ENCODE measurements around the gene WNT7B.

The WNT7B gene

DNA sequence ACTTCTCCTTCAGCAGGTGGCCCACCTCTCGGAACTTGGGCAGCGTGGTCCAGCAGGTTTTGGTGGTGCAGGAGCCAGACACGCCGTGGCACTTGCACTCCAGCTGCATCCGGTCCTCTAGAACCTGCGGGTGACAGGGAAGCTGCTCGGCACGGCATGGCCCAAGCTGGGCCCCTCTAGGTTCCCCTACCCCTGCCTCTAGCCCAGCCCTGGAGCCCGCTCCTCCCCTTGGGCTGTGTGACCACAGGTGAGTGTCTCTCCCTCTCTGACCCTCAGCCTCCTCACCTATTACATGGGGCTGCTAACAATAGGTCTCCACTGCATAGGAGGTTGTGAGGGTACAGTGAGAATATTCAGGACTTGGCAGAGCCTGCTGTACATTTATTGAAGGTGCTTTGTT, 53.8 kb downstream of the WNT7B start:
- Histone ChIP-seq H2AK5ac (ENCODE audit: low read depth, low read length) (peak overlapping the region; percentile 82), H3K14ac (ENCODE audit: low read length) (no peak overlapping the region), H3K27ac (replicated peaks; ENCODE audit: low read length) (no peak overlapping the region), H3K4me2 (ENCODE audit: insufficient read depth, low read length, poor library complexity, severe bottlenecking) (no peak overlapping the region), H3K36me3 (replicated peaks in 1 of 2; ENCODE audit: control insufficient read depth in 2 of 2, insufficient read depth in 2 of 2, low read length in 2 of 2) (no peaks in the 10 kb centered on the region), H3K4me3 (ENCODE audit: low read length in 2 of 2) (no peak overlapping the region), H3K79me1 (ENCODE audit: low read depth, low read length) (no peaks in the 10 kb centered on the region), H3K4me1 (ENCODE audit: control insufficient read depth in 2 of 2, insufficient read depth in 1 of 2, low read depth in 1 of 2, low read length in 2 of 2) (peaks cover 0 to 1% of the 10 kb centered on the region in 2 donors), H3K18ac (ENCODE audit: low read length) (peak overlapping the region; percentile 83), H2AFZ (ENCODE audit: low read length) (no peak overlapping the region), H4K91ac (ENCODE audit: low read depth, low read length, poor library complexity) (peak overlapping the region; percentile 2), H2BK120ac (ENCODE audit: low read depth, low read length) (no peak overlapping the region), H2BK12ac (ENCODE audit: low read length) (peak overlapping the region; percentile 14), H3K4ac (ENCODE audit: low read length) (no peak overlapping the region), H2BK5ac (ENCODE audit: low read length) (no peak overlapping the region), H4K8ac (ENCODE audit: low read depth, low read length) (peak overlapping the region; percentile 52), H3K9ac (ENCODE audit: low read depth, low read length, poor library complexity) (no peak overlapping the region), H3K23ac (ENCODE audit: low read depth, low read length, poor library complexity) (no peak overlapping the region), H3K27me3 (ENCODE audit: control insufficient read depth in 3 of 3, insufficient read depth in 3 of 3, low read depth in 1 of 3, low read length in 3 of 3) (peaks cover 0 to 13% (median 0%) of the 10 kb centered on the region in 3 experiments), H2BK15ac (ENCODE audit: low read length) (no peak overlapping the region), H3K9me3 (replicated peaks in 1 of 2; ENCODE audit: control insufficient read depth in 2 of 2, insufficient read depth in 1 of 2, low read depth in 1 of 2, low read length in 2 of 2) (no peaks in the 10 kb centered on the region)
- no peak for DNase-seq (ENCODE audit: low spot score)
- no CpG with 5 or more reads among the region's 9 CpGs for WGBS, 2 donors (ENCODE audit: extremely low coverage in 2 of 2, insufficient read length in 2 of 2, insufficient replicate concordance in 1 of 2)

DNA sequence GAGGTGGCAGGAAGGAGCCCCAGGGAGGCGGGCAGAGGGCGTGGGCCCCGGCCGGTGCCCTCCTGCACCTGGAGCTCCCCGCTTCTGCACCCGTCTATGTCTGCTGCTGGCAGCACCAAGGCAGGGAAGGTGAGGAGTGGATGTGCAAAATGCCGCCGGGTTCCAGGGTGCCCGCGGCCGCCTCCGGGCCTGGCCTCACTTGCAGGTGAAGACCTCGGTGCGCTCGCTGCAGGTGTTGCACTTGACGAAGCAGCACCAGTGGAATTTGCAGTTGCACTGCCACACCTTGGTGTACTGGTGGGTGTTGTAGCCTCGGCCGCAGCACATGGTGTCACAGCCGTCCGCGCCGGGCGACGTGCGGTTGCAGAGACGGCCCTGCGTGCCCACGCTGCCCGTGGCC, 54.3 kb downstream of the WNT7B start:
- Histone ChIP-seq H2BK120ac (ENCODE audit: low read depth, low read length) (no peak overlapping the region), H3K27me3 (ENCODE audit: control insufficient read depth in 3 of 3, insufficient read depth in 3 of 3, low read depth in 1 of 3, low read length in 3 of 3) (peaks cover 0 to 13% (median 0%) of the 10 kb centered on the region in 3 experiments), H2BK5ac (ENCODE audit: low read length) (no peak overlapping the region), H3K18ac (ENCODE audit: low read length) (peak overlapping the region; percentile 83), H2BK15ac (ENCODE audit: low read length) (no peak overlapping the region), H2AFZ (ENCODE audit: low read length) (no peak overlapping the region), H2BK12ac (ENCODE audit: low read length) (peak overlapping the region; percentile 14), H2AK5ac (ENCODE audit: low read depth, low read length) (peak overlapping the region; percentile 82), H3K79me1 (ENCODE audit: low read depth, low read length) (no peaks in the 10 kb centered on the region), H3K4me1 (ENCODE audit: control insufficient read depth in 2 of 2, insufficient read depth in 1 of 2, low read depth in 1 of 2, low read length in 2 of 2) (no peaks in the 10 kb centered on the region), H3K4ac (ENCODE audit: low read length) (no peak overlapping the region), H3K4me3 (ENCODE audit: low read length in 2 of 2) (no peak overlapping the region), H3K36me3 (replicated peaks in 1 of 2; ENCODE audit: control insufficient read depth in 2 of 2, insufficient read depth in 2 of 2, low read length in 2 of 2) (no peaks in the 10 kb centered on the region), H3K27ac (replicated peaks; ENCODE audit: low read length) (no peak overlapping the region), H4K91ac (ENCODE audit: low read depth, low read length, poor library complexity) (no peak overlapping the region), H3K4me2 (ENCODE audit: insufficient read depth, low read length, poor library complexity, severe bottlenecking) (no peak overlapping the region), H3K9ac (ENCODE audit: low read depth, low read length, poor library complexity) (no peak overlapping the region), H3K14ac (ENCODE audit: low read length) (no peak overlapping the region), H3K23ac (ENCODE audit: low read depth, low read length, poor library complexity) (no peak overlapping the region), H4K8ac (ENCODE audit: low read depth, low read length) (no peak overlapping the region), H3K9me3 (replicated peaks in 1 of 2; ENCODE audit: control insufficient read depth in 2 of 2, insufficient read depth in 1 of 2, low read depth in 1 of 2, low read length in 2 of 2) (no peaks in the 10 kb centered on the region)
- DNase-seq (ENCODE audit: low spot score) = no peak
- no CpG with 5 or more reads among the region's 29 CpGs for WGBS, 2 donors (ENCODE audit: extremely low coverage in 2 of 2, insufficient read length in 2 of 2, insufficient replicate concordance in 1 of 2)

DNA sequence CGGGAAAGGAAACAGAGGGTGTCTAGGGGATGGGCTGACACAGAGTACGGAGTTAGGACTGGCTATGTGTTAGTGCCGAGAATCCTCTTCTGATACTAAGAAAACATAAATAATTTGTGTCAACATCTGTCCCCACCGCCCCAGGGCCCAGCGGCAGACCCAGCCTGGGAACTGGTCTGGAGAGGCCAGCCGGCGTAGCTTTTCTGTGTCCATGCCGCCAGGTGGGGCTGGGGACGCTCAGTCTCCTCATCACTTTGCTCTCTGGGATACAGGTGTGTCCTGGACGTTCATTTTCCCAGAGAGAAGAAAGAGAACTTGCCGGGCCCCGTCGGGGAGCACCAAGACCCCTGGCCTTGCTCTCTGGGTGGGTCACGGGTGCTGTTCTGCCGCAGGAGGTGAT, 54.7 kb downstream of the WNT7B start:
- no peak overlapping the region for H2BK120ac ChIP-seq (ENCODE audit: low read depth, low read length)
- no peak overlapping the region for H2AFZ ChIP-seq (ENCODE audit: low read length)
- no peak overlapping the region for H3K18ac ChIP-seq (ENCODE audit: low read length)
- H3K27me3 ChIP-seq (ENCODE audit: control insufficient read depth in 3 of 3, insufficient read depth in 3 of 3, low read depth in 1 of 3, low read length in 3 of 3) = peaks cover 0 to 13% (median 0%) of the 10 kb centered on the region in 3 experiments
- no peaks in the 10 kb centered on the region for H3K36me3 ChIP-seq (replicated peaks in 1 of 2; ENCODE audit: control insufficient read depth in 2 of 2, insufficient read depth in 2 of 2, low read length in 2 of 2)
- no peak overlapping the region for H3K14ac ChIP-seq (ENCODE audit: low read length)
- no peak overlapping the region for H2BK15ac ChIP-seq (ENCODE audit: low read length)
- no peak overlapping the region for H4K91ac ChIP-seq (ENCODE audit: low read depth, low read length, poor library complexity)
- no peaks in the 10 kb centered on the region for H3K9me3 ChIP-seq (replicated peaks in 1 of 2; ENCODE audit: control insufficient read depth in 2 of 2, insufficient read depth in 1 of 2, low read depth in 1 of 2, low read length in 2 of 2)
- H2BK5ac ChIP-seq (ENCODE audit: low read length) = no peak overlapping the region
- H3K4me2 ChIP-seq (ENCODE audit: insufficient read depth, low read length, poor library complexity, severe bottlenecking) = no peak overlapping the region
- H2AK5ac ChIP-seq (ENCODE audit: low read depth, low read length) = no peak overlapping the region
- no CpG with 5 or more reads among the region's 15 CpGs for WGBS, 2 donors (ENCODE audit: extremely low coverage in 2 of 2, insufficient read length in 2 of 2, insufficient replicate concordance in 1 of 2)
- no peaks in the 10 kb centered on the region for H3K4me1 ChIP-seq (ENCODE audit: control insufficient read depth in 2 of 2, insufficient read depth in 1 of 2, low read depth in 1 of 2, low read length in 2 of 2)
- H3K9ac ChIP-seq (ENCODE audit: low read depth, low read length, poor library complexity) = no peak overlapping the region
- H3K4ac ChIP-seq (ENCODE audit: low read length) = no peak overlapping the region
- H4K8ac ChIP-seq (ENCODE audit: low read depth, low read length) = no peak overlapping the region
- DNase-seq (ENCODE audit: low spot score) = no peak
- no peak overlapping the region for H3K4me3 ChIP-seq (ENCODE audit: low read length in 2 of 2)
- H3K23ac ChIP-seq (ENCODE audit: low read depth, low read length, poor library complexity) = no peak overlapping the region
- no peak overlapping the region for H2BK12ac ChIP-seq (ENCODE audit: low read length)
- H3K79me1 ChIP-seq (ENCODE audit: low read depth, low read length) = no peaks in the 10 kb centered on the region
- no peak overlapping the region for H3K27ac ChIP-seq (replicated peaks; ENCODE audit: low read length)

DNA sequence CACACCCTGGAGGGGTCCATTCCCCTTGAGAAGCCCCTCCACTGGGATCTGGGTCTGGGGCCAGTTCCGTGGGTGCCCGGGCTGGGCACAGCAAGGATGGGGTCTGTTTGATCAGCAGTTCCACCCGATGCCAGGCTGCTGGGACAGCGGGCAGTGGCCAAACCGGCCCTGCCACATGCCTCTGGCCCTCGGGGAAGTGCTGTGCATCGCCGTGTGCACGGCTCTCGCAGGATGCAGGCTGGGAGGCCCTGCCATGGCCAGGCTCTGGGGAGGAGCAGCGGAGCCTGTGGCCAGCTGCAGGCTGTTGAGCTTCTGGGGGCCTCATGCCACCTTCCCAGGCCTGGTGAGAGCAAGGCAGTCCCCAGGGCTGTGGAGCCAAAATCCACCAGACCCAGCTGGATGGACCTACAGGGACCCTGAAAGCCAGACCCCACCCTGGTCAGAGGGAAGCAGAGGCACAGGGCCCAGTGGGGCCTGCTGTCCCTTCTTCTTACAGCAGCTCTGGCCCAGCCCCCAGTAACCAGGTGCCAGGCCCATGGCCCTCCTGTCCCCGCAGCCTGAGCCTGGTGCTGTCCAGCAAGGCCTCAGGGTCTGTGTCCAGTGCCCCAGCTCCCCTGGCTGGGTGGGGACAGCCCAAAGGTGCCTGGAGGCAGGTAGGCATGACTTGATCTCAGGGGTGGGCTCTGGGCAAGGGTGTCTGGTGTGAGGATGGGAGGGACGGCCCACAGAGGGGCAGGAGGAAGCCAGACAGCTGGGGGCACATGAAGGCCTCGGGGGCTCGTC, 57.3 kb downstream of the WNT7B start:
- WGBS, 2 donors (ENCODE audit: extremely low coverage in 2 of 2, insufficient read length in 2 of 2, insufficient replicate concordance in 1 of 2) = no CpG with 5 or more reads among the region's 15 CpGs

More for the DNA sequence above, 57.3 kb downstream of the WNT7B start:
- Histone ChIP-seq H4K8ac (ENCODE audit: low read depth, low read length) (no peak overlapping the region), H2BK120ac (ENCODE audit: low read depth, low read length) (peak overlapping the region; percentile 28), H3K4ac (ENCODE audit: low read length) (peak overlapping the region; percentile 37), H2BK5ac (ENCODE audit: low read length) (peak overlapping the region; percentile 71), H3K27ac (replicated peaks; ENCODE audit: low read length) (no peak overlapping the region), H3K4me2 (ENCODE audit: insufficient read depth, low read length, poor library complexity, severe bottlenecking) (no peak overlapping the region), H3K36me3 (replicated peaks in 1 of 2; ENCODE audit: control insufficient read depth in 2 of 2, insufficient read depth in 2 of 2, low read length in 2 of 2) (no peaks in the 10 kb centered on the region), H4K91ac (ENCODE audit: low read depth, low read length, poor library complexity) (no peak overlapping the region), H3K9me3 (replicated peaks in 1 of 2; ENCODE audit: control insufficient read depth in 2 of 2, insufficient read depth in 1 of 2, low read depth in 1 of 2, low read length in 2 of 2) (peaks cover 0 to under 1% of the 10 kb centered on the region in 2 donors), H3K9ac (ENCODE audit: low read depth, low read length, poor library complexity) (no peak overlapping the region), H3K18ac (ENCODE audit: low read length) (peak overlapping the region; percentile 67), H2AFZ (ENCODE audit: low read length) (no peak overlapping the region), H3K23ac (ENCODE audit: low read depth, low read length, poor library complexity) (peak overlapping the region; percentile 62), H3K79me1 (ENCODE audit: low read depth, low read length) (no peaks in the 10 kb centered on the region), H3K27me3 (ENCODE audit: control insufficient read depth in 3 of 3, insufficient read depth in 3 of 3, low read depth in 1 of 3, low read length in 3 of 3) (peaks cover 0 to 22% (median 0%) of the 10 kb centered on the region in 3 experiments), H2BK12ac (ENCODE audit: low read length) (peak overlapping the region; percentile 95), H3K14ac (ENCODE audit: low read length) (peak overlapping the region; percentile 58), H3K4me3 (ENCODE audit: low read length in 2 of 2) (no peak overlapping the region), H3K4me1 (ENCODE audit: control insufficient read depth in 2 of 2, insufficient read depth in 1 of 2, low read depth in 1 of 2, low read length in 2 of 2) (no peaks in the 10 kb centered on the region), H2BK15ac (ENCODE audit: low read length) (peak overlapping the region; percentile 97), H2AK5ac (ENCODE audit: low read depth, low read length) (peak overlapping the region; percentile 93)
- no peak for DNase-seq (ENCODE audit: low spot score)

All from neuronal stem cell (in vitro differentiated cells).